ENCODE measurements around the gene KCNJ12.
"Not testable (repeated sequence)": the region's sequence is repeated elsewhere in the genome, so short reads cannot be mapped to it uniquely, and the experiment has no call there.

- TF ChIP-seq CTCF, POLR2AphosphoS5 (IDR thresholded peaks at IDR 0.05): not testable (repeated sequence)
Observed at GRCh38 chr17:21350495-21350894, 25.7 kb upstream of the KCNJ12 start.

All from transverse colon (tissue), 4 donors.